IPS DF 4.7 (cell line): ENCODE data around the gene ANO10.
"Not testable (repeated sequence)": the region's sequence is repeated elsewhere in the genome, so short reads cannot be mapped to it uniquely, and the experiment has no call there.

Experiments used
- DNase-seq: peaks from one replicate; pipeline ENCODE4 v3.0.0-alpha.2; 2013; ENCODE audit warnings: low spot score; ENCODE audit errors: extremely low read depth

ANO10 gene

DNA sequence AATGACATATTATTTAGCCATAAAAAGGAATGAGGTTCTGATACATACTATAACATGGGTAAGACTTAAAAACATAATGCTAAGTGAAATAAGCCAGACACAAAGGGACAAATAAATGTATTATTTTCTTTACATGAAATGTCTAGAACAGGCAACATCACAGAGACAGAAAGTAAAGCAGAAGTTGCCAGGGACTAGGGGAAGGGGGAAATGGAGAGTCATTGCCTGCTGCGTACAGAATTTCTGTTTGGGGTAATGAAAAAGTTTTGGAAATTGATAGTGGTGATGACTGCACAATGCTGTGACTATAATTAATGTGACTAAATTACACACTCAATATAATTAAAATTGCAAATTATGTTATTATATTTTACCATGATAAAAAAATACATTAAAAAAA is 99.9 kb downstream of the ANO10 start:
- DNase-seq = no peak

DNA sequence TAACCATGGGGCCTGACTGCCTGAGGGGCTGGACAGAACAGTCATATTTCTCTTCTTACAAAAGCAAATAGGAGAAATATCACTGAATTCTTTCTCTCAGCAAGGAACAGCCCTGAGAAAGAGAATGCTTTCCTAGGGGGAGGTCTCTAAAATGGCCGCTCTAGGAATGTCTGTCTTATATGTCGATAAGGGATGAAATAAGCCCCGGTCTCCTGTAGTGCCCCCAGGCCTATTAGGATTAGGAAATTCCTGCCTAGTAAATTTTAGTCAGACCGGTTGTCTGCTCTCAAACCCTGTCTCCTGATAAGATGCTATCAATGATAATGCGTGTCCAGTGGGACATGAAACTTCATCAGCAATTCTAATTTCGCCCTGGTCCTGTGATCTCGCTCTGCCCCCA is 103.3 kb downstream of the ANO10 start:
- DNase-seq = not testable (repeated sequence)

DNA sequence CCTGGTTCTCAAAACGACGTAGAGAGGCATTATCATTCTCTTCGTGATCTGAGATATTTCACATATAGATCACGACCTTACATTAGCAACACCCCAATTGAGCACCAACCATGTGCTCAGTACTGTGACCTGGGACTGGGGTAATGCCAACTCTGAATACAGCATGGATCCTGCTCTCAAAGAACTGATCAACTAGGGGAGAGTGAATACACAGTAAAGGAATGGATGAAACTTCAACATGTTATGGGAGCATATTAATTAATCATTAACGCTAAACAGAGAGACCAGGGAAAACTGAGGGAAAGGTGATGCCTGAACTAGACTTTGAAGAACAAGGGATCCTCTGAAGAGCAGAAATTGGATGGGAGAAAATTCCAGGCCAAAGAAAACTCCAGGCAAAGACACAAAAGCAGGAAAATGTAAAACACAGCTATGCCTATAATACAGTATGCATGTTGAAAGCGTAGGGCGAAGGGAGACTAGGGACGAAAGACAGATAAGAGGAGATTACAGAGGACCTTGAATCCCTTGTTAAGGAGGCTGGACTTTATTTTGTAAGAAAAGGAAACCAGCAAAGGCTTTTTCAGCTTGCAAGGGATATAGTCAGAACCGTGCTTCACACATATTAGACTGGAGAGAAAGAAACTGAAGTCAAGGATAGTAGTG is 105.7 kb downstream of the ANO10 start:
- no peak for DNase-seq

DNA sequence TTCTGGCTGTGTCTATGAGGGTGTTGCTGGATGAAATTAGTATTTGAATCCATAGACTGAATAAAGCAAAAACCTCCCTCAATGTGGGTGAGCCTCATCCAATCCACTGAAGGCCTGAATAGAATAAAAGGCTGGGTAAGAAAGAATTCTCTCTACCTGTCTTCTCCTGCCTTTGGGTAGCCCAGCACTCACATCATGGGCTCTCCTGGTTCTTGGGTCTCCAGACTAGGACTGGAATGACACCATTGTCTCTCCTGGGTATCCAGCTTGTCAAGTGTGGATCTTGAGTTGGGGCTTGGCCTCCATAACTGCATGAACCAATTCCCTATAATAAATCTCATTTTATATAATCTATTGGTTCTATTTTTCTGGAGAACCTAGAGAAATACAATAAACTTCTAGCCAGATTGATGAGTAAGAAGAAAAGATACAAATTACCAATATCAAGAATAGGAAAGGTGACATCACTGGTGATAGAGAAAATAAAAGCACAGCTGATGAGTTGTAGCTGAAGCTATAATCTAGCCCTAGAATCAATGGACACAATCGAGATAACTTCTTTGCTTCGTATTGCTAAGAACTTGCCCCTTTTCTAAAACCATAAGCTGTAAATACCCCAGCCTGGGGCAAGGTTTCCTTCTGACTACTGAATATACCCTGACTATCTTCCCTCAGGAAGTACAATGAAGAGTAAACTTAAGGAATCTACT is 106.4 kb downstream of the ANO10 start:
- DNase-seq = no peak

DNA sequence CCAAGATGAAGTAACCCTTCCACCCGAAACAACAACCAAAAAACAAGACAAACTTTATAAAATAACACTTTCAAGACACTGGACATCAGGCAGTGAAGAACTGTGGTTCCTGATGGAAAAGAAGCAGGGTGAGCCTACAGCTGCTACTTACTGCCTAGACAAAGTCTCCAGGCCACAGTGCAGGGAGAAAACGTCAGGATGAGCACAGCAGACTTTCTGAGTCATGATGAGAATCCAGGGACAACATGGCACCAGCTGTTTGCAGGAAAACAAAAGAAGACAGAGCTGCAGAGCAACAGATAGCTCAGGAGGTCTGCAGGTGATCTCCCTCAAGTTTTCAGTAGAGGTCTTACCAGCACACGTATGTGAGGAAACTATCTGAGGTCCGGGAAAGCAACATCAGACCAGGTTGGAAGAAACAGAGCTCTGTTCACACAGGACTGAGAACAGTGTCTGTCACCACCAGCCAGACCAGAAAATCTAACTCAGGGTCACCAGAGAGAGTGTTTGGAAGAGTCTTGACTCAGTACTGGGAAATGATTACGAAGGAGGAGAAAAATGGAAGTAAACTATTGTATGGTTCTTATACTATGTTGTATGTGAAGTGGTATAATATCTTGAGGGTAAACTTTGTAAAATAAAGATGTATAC is 108.9 kb downstream of the ANO10 start:
- no peak for DNase-seq

DNA sequence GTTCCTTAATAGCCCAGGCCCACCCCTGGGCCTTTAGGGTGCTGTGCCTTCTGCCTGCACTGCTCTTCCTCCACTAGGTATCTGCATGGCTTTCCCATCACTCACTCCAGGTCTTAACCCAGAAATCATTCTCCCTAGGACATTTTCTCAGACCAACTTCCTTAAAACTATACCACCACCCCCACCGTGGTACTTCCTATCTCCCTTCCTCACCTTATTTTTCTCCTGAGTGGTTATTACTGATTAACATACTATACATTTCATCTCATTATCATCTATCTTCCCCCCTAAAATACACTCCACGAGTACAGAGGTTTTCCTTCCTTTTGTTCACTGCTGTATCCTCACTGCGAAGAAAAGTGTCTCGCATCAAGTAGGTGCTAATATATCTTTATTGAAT is 115.2 kb downstream of the ANO10 start:
- DNase-seq = no peak

DNA sequence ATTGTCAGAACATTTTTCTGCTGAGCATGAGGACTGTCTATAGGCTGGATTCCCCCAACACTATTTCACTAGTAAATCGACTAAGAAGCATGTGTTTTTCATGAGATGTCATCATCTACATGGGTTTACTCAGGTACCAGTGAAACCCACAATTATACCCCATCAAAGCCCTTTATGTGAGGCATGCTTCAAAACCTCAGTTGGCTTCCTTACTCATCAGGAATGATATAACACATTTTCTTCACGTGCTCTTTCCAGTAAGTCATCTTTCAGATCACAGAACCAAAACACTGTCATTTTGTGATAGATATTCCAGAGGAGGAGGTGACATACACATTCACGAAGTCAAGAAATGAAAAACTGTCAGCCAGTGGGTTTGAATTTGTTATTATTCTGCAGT is 116.5 kb downstream of the ANO10 start:
- DNase-seq = no peak

DNA sequence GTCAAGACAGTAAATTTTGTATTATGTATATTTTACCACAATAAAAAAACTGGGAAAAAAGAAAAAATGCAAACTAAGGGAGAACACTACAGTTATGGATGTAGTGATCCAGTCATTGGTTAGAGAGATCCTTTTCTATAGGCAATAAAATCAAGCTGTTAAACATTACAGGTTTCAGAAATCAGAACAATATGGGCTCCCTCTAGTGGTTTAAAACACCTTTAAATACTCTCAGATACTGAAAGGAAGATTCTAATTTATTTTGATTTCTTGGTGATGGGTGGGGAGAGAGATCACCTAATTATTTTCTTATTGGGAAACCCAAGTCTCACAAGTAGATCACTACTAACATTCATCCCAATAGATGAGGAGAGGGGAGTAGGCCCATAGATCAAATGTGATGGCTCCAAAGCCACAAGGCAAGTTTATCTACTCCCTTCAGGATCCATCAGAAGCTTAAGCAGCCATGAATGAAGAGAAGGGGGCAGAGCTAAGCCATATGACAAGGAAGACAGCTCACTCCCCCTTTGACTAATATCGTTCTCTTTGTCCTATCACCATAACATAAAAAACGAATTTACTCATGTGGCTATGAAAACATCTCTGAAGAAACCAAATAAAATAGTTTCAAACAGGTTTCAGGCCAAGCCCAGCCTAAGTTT is 118.6 kb downstream of the ANO10 start:
- no peak for DNase-seq

DNA sequence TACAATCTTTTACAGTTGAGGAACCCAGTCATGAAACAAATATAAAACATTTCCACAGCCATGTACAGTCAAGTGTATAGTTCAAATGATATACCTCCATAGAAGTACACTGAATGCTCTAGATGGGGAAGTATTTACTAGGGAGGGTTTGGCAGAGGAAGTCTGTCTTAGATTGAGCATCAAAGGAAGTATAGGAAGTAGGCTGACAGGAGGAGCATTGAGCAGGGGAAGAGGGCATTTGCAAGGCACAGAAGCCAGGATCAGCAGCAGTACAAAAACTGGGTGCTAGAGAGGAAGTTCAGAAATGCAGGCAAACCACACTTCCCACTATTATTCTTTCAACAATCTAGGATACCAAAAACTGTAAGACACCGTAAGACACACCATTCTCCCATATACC is 122.6 kb downstream of the ANO10 start:
- no peak for DNase-seq

DNA sequence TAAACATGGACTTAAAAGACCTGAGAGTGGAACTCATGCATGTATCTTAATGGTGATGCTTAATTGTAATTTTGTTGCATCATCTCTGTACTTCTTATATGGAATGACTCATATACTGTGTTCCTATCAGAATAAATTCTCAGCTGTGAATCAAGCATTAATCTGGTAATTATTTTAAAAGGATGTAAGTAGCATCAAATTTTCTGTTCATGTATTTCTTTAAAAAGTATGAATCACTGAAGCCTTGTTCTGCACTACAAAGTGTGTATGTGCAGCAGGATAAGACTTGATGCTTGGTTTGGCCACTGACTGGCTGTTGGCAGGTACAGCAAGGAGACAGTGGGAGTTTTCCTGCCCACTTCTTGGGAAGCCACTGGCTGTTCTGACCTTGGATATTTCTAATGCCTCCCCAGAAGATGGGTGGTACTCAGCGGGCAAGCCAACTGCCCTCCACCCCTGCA is 123.9 kb downstream of the ANO10 start:
- DNase-seq = no peak

DNA sequence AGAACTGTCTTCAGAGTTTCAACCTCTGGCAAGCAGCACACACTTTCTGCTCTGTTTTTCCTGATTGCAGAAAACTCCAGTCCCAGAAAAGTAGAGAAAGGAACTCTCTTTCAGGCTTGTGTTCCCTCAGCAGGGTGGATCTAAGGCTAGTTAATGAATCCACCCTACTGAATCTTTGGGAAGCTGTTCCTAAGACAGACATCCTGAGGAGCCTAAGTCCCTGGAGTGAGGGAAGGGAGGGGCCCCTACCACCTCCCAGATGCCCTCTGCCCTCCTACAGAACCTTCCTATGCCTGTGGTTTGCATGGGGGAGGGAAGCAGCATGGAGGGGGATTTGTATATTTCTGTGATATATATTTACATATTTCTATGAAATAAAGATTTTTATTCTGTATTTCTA is 124.4 kb downstream of the ANO10 start:
- DNase-seq = no peak

DNA sequence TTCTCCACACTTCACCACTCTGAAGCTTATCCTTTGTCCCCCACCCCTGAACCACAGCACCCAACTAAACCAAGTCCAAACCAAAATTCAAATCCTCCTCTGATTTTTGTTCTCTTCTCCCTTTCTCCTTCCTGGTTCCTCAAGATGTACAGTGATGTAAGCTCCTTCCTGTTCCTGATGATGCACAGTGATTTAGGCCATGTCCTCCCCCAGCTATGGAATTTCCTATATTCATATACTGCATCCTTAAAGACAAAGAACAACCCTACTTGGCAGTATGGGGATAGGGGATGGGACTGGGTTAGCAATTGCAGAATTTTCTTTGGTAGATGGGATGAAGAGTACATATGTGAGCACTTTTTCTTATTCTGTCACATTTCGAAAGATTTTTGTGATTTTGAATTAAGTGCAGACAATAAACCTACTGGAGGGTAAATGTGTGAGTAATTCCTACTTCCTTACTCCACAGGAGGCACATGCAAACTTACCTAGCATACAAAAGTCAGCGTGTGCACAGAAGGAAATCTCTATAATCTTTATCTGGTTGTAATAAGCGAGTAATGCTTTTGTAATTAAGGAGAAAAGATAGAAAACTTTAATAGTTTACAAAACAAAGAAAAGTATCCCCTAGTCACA is 125.0 kb downstream of the ANO10 start:
- DNase-seq = no peak

DNA sequence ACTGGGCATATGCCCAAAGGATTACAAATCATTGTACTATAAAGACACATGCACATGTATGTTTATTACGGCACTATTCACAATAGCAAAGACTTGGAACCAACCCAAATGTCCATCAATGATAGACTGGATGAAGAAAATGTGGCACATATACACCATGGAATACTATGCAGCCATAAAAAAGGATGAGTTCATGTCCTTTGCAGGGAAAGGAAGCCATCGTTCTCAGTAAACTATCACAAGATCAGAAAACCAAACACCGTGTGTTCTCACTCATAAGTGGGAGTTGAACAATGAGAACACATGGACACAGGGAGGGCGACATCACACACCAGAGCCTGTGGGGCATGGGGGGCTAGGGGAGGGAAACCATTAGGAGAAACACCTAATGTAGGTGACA is 128.9 kb downstream of the ANO10 start:
- DNase-seq = not testable (repeated sequence)

DNA sequence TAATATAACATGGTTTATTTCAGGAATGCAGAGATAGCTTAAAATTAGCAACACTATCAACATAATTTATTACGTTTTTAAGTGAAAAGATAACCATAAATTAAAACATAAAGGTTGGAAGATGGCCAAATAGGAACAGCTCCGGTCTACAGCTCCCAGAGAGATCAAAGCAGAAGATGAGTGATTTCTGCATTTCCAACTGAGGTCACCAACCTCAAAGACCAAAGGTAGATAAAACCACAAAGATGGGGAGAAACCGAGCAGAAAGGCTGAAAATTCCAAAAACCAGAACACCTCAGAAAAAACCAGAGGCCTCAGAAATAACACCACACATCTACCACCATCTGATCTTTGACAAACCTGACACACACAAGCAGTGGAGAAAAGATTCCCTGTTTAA is 130.0 kb downstream of the ANO10 start:
- not testable (repeated sequence) for DNase-seq

DNA sequence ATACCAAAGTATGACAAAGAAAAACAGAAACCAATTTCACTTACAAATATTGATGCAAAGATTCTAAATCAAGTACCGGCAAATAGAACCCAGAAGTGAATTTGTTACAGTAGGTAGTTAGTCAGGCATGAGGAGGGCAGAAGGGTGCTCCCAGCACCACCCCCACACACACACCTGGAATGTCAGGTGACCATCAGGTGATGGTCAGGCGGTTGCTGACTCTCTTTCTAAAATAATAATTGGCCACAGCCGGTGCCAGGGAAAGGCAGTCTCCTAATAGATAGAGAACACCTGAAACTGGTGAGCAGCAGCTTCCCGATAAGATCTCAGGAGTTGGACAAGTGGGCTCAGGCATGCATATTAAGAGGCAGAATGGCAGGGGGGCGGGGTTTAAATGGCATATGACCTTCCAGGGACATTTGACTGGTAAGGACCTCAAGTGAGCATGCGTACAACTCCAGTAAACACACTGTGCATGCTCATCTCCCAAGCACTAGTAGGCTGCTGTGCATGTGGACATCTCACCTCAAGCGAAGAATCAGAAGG is 131.1 kb downstream of the ANO10 start:
- DNase-seq = no peak

DNA sequence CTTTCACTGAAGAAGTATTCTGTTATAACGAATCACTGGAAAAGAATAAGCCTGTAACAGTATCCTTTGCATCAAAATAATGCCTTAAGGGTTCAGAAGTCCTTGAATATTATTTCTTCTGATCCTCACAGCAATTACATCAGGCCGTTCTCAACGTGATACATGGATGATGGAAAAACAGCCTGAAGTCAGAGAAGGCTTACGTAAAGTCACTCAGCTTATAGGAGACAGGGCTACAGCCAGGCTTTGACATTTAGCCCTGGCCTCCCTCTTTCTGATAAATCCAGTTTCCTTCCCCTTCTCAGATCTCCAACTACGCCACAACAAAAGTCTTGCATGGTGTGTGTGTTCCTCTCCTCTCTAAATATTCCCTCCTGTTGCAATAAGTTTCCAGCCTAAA is 131.9 kb downstream of the ANO10 start:
- DNase-seq = no peak

DNA sequence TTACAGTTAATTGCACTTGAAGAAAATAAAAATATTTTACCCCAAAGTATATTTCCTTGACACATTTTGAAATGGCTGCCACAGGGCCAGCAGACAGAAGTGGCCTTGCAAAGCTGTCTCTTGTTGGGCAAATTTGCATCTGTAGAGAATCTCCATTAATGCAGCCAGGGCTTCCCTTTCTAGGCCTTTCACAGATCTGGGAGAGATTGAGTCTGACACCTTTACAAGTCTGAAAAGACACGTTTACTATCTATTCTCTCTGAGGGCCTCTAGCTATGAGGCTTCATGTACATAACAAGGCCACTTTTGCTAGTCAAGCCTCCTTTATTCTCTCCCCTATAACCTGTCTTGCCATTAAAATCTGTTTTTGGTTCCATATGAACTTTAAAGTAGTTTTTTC is 135.9 kb downstream of the ANO10 start:
- DNase-seq = no peak

DNA sequence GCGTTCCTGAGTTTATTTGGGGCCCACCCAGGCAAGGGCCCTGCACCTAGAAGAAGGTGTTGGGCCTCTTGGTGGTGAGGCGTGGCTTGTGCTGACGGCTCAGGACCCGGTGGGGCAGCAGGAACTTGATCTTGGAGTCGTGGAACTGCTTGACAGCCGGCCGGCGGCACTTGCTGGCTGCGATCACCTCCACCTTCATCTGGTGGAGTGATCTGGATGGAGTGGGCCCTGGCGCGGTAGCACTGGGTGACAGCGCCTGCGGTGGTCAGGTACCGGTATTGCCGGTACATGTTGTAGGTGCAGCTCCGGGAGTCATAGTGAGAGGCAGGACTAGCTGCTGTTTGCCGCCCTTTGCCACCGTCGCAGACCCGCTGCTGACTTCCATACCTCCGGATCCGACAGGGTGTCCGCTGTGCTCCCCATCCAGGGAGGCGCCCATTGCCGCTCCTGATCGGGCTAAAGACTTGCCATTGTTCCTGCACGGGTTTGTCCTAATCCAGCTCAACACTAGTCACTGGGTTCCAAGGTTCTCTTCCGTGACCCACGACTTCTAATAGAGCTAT is 136.8 kb downstream of the ANO10 start:
- no peak for DNase-seq

DNA sequence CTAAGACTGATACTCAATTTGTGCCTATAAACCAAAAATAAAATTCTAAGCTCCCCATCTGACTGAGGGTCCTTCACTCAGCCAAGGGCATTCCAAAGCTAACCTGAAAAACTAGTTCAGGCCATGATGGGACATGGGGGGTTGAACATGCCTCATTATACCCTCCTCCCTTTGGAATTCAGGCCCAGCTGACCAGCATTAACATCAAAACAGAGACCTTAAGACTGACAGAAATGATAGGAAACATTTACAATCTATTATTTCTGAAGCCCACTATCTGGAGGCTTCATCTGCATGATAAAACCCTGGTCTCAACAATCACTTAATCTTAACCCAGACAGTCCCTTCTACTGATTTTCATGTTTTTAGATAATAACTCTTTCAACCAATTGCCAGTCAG is 140.4 kb downstream of the ANO10 start:
- DNase-seq = no peak

DNA sequence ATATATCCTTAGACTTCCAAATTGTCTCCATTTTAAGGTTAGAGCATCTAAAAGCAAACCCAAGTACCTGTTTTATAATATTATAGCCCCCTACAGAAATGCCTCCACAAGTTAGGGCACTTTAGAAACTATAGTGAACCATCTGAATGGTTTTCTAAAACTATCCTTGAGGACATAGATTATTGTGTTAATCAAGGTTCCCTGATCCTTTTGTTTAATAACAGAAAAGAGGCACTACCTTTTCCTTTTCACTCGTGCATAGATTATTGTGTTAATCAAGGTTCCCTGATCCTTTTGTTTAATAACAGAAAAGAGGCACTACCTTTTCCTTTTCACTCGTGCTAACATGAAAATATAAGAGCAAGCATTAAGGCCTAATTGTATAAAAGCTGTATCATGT is 143.0 kb downstream of the ANO10 start:
- not testable (repeated sequence) for DNase-seq
